ENCODE measurements around the gene FBXL17. TPM values are rescaled to one million over a fixed set of nuclear protein-coding genes. Genes with fewer than 3 reads are reported as not detected.

FBXL17 gene
- total and polyA plus RNA-seq, 2 of the 13 experiments (the other 11 are each of a cell fraction or from before 2014, with no cell fraction given) = 3.0 to 7.9 TPM

DNA sequence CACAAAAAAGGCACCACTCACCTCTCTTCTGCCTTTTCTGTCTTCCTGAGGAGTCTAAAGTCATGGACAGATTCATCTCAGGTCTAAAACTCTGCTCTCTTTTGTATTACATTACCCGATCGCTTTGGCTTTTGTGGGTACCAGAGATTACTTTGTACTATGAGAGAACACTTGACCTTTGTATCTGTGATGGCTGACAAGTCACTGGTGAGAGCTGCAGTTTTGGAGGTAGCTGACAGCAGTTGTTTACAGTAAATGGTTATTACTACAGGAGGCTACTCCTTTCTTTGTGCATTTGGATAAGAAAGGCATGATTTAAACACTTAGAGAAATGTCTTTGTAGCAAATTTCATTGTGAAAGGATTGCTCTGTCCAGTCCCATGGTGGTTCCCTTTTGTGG lies 307.3 kb downstream of the FBXL17 start (continued):
- TF ChIP-seq, protein P1, sequence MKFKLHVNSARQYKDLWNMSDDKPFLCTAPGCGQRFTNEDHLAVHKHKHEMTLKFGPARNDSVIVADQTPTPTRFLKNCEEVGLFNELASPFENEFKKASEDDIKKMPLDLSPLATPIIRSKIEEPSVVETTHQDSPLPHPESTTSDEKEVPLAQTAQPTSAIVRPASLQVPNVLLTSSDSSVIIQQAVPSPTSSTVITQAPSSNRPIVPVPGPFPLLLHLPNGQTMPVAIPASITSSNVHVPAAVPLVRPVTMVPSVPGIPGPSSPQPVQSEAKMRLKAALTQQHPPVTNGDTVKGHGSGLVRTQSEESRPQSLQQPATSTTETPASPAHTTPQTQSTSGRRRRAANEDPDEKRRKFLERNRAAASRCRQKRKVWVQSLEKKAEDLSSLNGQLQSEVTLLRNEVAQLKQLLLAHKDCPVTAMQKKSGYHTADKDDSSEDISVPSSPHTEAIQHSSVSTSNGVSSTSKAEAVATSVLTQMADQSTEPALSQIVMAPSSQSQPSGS (CRISPR knock-in tag; IDR thresholded peaks at IDR 0.05) = no peak
- no peak for TF ChIP-seq ZNF251 (CRISPR knock-in tag; IDR thresholded peaks at IDR 0.05)
- TF ChIP-seq ZBTB21 (CRISPR knock-in tag; IDR thresholded peaks at IDR 0.05) = no peak
- TF ChIP-seq ZNF576 (CRISPR knock-in tag; IDR thresholded peaks at IDR 0.05) = no peak
- TF ChIP-seq GTF2F1 (IDR thresholded peaks at IDR 0.05; ENCODE audit: low read length) = no peak
- TF ChIP-seq, protein P2, sequence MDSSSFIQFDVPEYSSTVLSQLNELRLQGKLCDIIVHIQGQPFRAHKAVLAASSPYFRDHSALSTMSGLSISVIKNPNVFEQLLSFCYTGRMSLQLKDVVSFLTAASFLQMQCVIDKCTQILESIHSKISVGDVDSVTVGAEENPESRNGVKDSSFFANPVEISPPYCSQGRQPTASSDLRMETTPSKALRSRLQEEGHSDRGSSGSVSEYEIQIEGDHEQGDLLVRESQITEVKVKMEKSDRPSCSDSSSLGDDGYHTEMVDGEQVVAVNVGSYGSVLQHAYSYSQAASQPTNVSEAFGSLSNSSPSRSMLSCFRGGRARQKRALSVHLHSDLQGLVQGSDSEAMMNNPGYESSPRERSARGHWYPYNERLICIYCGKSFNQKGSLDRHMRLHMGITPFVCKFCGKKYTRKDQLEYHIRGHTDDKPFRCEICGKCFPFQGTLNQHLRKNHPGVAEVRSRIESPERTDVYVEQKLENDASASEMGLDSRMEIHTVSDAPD (CRISPR knock-in tag; IDR thresholded peaks at IDR 0.05) = no peak
- TF ChIP-seq, protein P3, sequence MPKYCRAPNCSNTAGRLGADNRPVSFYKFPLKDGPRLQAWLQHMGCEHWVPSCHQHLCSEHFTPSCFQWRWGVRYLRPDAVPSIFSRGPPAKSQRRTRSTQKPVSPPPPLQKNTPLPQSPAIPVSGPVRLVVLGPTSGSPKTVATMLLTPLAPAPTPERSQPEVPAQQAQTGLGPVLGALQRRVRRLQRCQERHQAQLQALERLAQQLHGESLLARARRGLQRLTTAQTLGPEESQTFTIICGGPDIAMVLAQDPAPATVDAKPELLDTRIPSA (CRISPR knock-in tag; IDR thresholded peaks at IDR 0.05; ENCODE audit: borderline replicate concordance) = no peak
- no peak for TF ChIP-seq TMF1 (CRISPR knock-in tag; IDR thresholded peaks at IDR 0.05; ENCODE audit: low read depth)

- Histone ChIP-seq H3K79me2 (ENCODE audit: insufficient read depth, low read length) (no peaks in the 10 kb centered on the region), H3K9me3 (ENCODE audit: low read length) (no peaks in the 10 kb centered on the region), H4K20me1 (ENCODE audit: insufficient read depth, low read length) (no peaks in the 10 kb centered on the region), H3K27me3 (ENCODE audit: control insufficient read depth in 1 of 2, insufficient read depth in 2 of 2, low read length in 2 of 2) (no peaks in the 10 kb centered on the region), H3K4me2 (ENCODE audit: low read depth, low read length) (no peak overlapping the region), H3K9ac (ENCODE audit: insufficient read depth, low read depth, low read length) (no peak overlapping the region), H3K36me3 (replicated peaks in 1 of 2; ENCODE audit: control insufficient read depth in 1 of 2, insufficient read depth in 2 of 2, low read length in 2 of 2) (no peaks in the 10 kb centered on the region), H2AFZ (ENCODE audit: low read length) (no peak overlapping the region), H3K27ac (ENCODE audit: extremely low read length, insufficient read depth, low read length) (no peak overlapping the region), H3K4me3 (replicated peaks in 1 of 3; ENCODE audit: insufficient read depth in 1 of 3, low read depth in 2 of 3, low read length in 3 of 3) (no peak overlapping the region), H3K4me1 (ENCODE audit: insufficient read depth, low read length) (no peaks in the 10 kb centered on the region)
- intact Hi-C loops (cut with micrococcal nuclease; ENCODE audit: unreplicated experiment) = no loop called here
- DNase-seq (ENCODE audit: low spot score) (no peak), ATAC-seq (no peak), FAIRE-seq (no peak)
- in situ Hi-C loops (cut with HindIII; ENCODE audit: extremely low pct_ligation_motif_present, low pct_unique_long_range_greater_than_20kb) = no loop called here
- BruUV-seq (replicated peaks) = no TSS peak
- ChIA-PET POLR2A (no interaction called here), CTCF (ENCODE audit: low intra/inter-chr PET ratio, low total read pairs) (no interaction called here)
- TF ChIP-seq, protein P4, sequence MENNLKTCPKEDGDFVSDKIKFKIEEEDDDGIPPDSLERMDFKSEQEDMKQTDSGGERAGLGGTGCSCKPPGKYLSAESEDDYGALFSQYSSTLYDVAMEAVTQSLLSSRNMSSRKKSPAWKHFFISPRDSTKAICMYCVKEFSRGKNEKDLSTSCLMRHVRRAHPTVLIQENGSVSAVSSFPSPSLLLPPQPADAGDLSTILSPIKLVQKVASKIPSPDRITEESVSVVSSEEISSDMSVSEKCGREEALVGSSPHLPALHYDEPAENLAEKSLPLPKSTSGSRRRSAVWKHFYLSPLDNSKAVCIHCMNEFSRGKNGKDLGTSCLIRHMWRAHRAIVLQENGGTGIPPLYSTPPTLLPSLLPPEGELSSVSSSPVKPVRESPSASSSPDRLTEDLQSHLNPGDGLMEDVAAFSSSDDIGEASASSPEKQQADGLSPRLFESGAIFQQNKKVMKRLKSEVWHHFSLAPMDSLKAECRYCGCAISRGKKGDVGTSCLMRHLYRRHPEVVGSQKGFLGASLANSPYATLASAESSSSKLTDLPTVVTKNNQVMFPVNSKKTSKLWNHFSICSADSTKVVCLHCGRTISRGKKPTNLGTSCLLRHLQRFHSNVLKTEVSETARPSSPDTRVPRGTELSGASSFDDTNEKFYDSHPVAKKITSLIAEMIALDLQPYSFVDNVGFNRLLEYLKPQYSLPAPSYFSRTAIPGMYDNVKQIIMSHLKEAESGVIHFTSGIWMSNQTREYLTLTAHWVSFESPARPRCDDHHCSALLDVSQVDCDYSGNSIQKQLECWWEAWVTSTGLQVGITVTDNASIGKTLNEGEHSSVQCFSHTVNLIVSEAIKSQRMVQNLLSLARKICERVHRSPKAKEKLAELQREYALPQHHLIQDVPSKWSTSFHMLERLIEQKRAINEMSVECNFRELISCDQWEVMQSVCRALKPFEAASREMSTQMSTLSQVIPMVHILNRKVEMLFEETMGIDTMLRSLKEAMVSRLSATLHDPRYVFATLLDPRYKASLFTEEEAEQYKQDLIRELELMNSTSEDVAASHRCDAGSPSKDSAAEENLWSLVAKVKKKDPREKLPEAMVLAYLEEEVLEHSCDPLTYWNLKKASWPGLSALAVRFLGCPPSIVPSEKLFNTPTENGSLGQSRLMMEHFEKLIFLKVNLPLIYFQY (CRISPR knock-in tag; IDR thresholded peaks at IDR 0.05; ENCODE audit: borderline replicate concordance) = no peak
- TF ChIP-seq ZNF563 (CRISPR knock-in tag; IDR thresholded peaks at IDR 0.05) = no peak
- no peak for TF ChIP-seq ZNF264 (CRISPR knock-in tag; IDR thresholded peaks at IDR 0.05)
- no peak for TF ChIP-seq BRCA1 (CRISPR knock-in tag; IDR thresholded peaks at IDR 0.05)
- TF ChIP-seq CEBPB (IDR thresholded peaks at IDR 0.05; ENCODE audit: borderline replicate concordance, low read depth, low read length) = no peak
- no peak for TF ChIP-seq ETV6 (CRISPR knock-in tag; conservative IDR thresholded peaks at IDR 0.05)
- no peak for TF ChIP-seq ETS1 (CRISPR knock-in tag; IDR thresholded peaks at IDR 0.05)
- no peak for TF ChIP-seq MXD4 (CRISPR knock-in tag; IDR thresholded peaks at IDR 0.05)
These were observed 317.6 kb downstream of the FBXL17 start for GRCh38 chr5:108064302-108064701.
